DMS79 (cell line): Measurements from ENCODE around the gene RRP12.
"Not testable (repeated sequence)": the region's sequence is repeated elsewhere in the genome, so short reads cannot be mapped to it uniquely, and the experiment has no call there.

Source experiments
- DNase-seq: peaks from one replicate; lab custom pipeline; 2025; lab: John Stamatoyannopoulos, UW

RRP12 gene, protein sequence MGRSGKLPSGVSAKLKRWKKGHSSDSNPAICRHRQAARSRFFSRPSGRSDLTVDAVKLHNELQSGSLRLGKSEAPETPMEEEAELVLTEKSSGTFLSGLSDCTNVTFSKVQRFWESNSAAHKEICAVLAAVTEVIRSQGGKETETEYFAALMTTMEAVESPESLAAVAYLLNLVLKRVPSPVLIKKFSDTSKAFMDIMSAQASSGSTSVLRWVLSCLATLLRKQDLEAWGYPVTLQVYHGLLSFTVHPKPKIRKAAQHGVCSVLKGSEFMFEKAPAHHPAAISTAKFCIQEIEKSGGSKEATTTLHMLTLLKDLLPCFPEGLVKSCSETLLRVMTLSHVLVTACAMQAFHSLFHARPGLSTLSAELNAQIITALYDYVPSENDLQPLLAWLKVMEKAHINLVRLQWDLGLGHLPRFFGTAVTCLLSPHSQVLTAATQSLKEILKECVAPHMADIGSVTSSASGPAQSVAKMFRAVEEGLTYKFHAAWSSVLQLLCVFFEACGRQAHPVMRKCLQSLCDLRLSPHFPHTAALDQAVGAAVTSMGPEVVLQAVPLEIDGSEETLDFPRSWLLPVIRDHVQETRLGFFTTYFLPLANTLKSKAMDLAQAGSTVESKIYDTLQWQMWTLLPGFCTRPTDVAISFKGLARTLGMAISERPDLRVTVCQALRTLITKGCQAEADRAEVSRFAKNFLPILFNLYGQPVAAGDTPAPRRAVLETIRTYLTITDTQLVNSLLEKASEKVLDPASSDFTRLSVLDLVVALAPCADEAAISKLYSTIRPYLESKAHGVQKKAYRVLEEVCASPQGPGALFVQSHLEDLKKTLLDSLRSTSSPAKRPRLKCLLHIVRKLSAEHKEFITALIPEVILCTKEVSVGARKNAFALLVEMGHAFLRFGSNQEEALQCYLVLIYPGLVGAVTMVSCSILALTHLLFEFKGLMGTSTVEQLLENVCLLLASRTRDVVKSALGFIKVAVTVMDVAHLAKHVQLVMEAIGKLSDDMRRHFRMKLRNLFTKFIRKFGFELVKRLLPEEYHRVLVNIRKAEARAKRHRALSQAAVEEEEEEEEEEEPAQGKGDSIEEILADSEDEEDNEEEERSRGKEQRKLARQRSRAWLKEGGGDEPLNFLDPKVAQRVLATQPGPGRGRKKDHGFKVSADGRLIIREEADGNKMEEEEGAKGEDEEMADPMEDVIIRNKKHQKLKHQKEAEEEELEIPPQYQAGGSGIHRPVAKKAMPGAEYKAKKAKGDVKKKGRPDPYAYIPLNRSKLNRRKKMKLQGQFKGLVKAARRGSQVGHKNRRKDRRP (N-terminal part only)

DNA sequence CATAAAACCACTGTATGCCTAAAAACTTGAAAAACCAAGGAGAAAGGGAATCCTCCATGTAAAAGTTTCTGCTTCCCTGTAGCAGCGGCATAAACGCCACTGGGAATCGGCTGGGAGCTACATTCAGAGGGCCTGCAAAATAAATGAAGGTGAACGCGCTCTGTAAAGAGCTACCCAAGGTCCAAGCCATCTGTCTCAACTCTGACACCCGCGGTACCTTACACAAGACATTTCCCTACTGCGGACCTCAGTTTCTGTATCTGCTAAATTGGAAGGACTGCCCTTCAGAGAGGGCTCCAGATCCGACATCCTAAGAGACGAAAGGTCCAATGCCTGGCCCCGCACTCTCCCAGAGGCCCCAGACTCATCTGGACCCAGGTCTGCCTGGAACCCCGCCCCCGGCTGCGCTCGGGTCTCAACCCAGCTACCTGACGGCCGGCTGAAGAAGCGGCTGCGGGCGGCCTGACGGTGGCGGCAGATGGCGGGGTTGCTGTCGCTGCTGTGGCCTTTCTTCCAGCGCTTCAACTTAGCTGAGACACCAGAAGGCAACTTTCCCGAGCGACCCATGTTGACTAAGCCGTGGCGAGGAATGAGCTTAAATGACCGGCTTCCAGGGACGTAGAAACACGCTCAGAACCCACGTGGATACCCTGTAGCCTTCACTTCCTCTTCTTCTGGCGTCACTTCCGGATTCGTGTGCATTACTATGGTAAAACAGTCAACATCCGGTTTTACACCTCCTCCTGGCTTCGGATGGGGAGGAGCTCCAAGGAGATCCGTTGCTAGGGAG, at the start of gene RRP12:
TSS of gene RRP12 (minus strand) at position 676 of the 790 bp plus-strand sequence. CDS start at position 567, 109 bp downstream.
- peak; percentile 90 for DNase-seq

DNA sequence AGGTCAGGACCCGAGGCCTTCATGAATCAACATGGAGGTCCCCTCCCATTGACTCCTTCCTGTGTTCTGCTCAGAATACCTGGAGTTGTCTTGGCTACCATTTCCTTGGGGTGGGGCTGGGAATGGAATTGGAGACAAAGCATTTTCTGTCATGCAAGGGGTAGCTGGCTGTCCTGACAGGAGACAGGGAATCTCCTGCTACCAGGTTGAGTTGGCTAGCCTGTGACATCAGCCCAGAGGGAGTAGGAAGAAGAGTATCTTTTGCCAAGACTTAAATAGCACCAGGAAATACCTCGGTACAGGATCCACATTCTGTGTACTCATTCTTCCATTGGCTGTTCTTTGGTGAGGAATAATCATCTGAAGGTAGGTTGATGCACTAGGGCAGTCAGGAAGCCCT, 49.7 kb upstream of the RRP12 start:
- DNase-seq, result no peak

DNA sequence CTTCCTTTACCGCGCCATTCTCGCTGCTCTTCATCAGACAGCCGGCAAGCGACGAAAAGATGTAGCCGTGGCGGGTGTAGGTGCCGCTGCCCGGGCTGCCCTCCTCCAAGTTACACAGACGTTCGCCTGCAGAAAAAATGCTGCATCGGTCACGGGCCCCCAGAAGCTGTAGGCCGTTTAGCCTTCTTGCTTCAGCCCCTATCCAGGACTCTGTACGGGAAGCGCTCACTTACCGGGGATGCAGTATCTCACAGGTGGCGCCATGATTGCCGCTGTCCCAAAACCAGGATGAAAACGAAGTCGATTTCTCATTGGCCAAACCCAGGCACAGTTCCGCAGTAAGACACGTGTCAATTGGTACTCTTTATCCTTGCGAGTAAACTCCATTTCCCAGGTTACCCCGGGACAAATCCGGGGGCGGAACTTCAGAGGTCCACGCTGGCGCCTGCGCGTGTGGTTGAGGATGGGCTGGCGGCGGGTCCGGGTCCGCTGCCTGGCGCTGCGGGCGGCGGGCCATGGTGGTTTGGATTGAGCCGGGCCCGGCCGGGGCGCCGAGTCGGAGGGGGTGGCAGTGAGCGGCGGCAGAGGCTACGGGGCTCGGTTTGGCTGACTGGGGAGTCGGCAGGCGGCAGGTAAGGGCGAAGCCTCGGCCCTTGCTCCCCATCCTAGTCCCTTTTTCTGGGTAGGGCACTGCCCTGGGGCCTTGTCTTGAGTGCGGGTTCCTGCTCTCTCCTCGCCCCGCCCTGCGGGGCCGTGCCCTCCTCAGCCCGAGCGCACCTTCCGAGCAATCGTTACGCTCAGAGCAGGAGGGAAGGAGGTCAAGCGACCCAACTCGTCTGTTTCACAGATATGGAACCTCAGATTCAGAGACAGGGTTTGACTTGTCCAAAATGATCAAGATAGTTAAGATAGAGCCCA, 44.8 kb upstream of the RRP12 start, which contains the start of the genes EXOSC1 and ZDHHC16:
TSS of gene EXOSC1 (minus strand) at position 285 of the 918 bp plus-strand sequence. CDS start at position 264, 21 bp downstream.
TSS of gene ZDHHC16 (plus strand) at position 454 of the 918 bp plus-strand sequence. CDS start 5,501 bp downstream, outside the sequence.
- DNase-seq, result peak; percentile 77

DNA sequence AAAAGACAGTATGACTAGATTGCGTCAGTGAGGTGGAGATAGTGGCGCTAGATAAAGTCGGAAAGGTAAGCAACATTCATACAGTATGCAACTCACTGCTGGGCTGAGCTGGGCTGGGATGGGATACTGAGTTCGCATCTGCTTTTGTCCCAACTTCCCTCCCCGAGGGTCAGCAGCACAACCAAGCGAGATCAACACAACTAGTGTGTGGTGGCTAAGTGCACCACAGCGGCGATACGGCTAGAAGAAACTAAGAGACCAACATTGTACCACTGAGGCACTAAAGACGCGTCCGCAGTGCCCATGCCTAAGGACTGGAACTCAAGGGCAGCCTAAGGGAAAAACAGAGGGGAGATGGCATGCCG, 44.2 kb upstream of the RRP12 start:
- DNase-seq, result no peak

DNA sequence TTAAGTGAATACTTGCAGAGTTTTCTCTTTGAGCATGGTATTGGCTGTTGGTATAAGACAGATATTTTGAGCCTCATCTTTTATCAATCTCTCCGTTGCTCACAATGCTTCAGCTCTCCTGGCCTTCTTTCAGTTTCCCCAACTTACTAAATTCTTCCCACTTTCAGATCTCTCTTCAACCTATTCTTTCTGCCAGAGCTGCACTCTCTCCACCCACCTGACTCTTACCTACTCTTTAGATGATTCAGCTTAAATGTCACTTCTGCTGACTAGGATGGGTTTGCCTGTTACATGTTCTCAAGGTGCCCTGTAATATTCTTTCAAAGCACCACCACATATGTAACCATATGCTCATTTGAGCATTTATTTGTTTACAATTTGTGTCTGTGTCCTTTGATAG, 43.1 kb upstream of the RRP12 start:
- DNase-seq, result no peak

DNA sequence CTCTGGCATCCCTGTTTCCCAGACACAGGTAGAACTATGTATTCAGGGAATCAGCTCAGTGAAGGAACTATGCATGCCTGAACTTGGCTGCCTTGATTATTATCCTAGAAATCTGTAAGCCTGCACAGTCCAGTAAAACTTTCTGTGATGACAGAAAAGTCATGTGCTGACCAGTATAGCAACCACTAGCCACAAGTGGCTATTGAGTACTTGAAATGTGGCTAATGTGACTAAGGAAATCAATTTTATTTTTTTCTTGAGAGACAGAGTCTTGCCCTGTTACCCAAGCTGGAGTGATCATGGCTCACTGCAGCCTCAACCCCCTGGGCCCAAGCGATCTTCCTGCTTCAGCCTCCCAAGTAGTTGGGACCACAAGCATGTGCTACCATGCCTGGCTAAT, 41.1 kb upstream of the RRP12 start:
- DNase-seq, result no peak

DNA sequence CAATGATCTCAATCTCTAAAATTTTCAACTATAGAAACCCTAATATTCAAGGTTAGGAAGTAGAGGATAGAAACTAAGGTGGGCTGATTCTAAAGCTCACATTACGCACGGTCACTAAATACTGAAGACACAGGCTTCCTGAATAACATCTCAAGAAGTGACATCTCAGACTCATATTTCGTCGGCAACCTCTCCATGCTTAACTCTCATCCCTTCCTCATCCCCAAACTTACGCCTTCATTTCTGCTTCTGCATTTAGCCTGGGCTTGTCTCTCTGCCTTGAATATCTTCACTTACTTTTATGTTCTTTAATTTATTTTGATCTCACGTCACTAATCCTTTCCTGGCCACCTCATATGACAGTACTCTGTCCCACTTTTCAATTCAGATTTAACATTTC, 34.1 kb upstream of the RRP12 start:
- DNase-seq, result no peak

DNA sequence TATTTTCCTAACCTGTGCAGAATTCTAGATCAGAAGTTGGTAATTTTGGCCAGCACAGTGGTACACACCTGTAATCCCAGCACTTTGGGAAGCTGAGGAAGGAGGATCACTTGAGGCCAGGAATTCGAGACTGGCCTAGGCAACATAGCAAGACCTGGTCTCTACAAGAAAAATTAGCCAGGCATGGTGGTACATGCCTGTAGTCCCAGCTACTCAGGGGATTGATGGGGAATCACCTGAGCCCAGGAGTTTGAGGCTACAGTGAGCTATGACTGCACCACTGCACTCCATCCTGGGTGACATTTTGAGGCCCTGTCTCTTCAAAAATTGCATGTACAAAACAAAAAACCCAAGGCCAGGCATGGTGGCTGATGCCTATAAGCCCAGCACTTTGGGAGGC, 33.4 kb upstream of the RRP12 start:
- DNase-seq, result no peak

DNA sequence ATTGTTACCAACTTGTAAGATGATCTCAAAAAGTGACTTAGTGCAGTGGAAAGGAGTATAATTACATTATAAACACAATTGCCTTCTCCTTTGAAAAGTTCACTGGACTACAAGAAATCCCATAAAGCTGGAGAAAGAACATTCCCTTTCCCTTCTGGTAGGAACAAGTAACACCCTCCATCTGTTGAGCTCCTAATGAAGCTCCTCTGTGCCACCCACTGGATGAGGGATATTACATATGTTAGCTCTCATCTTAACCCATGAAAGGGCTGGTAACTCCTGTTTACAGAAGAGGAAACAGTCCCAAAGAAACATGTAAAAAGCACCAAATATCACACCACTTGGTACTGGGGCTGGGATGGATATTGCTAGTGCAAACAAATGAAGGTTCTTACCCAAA, 32.9 kb upstream of the RRP12 start:
- no peak for DNase-seq

DNA sequence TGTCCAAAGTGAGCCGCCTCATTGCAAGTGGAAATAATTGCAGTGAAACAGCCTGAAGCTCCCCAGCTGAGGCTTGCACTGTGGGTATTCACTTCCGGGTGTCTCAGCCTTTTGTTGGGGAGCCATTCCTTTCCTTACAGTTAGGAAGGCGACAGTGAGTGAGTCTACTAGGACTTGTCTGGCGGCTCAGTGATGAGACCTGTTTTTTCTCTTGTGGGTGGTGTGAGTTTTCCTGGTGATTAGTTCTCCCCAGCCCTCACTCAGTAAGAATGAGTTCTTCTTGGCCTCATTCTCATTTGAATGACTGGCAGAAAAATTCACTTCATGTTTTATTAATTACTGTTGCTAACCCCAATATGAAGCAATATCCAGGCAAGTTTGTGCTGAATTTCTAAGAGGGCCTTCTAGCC, 27.4 kb upstream of the RRP12 start:
- no peak for DNase-seq

DNA sequence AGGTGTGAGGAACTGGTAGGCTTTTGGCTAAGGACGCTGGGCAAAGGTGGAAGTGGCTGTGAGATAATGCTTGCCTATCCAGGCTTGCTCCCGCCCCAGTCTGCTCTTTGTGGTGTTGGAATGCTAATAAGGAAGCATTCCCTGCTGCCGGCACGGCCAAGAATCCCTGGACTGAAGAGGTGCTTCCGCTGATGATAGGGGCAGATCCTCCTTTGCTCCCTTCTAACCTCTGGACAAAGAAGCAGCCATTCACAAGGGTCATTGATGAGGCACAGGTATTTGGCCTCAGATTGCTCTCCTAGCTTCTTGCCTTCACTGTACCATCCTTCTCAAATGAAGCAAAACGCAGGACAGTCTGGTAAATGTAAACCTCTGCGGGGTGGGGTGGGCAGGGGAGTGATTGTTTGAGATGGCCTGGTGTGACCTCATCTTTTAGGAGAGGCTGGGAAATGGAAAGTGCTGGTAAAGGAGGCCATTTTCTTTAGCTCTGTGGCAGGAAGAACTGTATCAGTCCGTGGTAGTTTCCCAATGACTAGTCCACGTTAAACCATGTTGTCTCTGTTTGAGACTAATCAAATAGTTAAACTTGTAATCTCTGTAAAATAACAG, 26.5 kb upstream of the RRP12 start:
- no peak for DNase-seq

DNA sequence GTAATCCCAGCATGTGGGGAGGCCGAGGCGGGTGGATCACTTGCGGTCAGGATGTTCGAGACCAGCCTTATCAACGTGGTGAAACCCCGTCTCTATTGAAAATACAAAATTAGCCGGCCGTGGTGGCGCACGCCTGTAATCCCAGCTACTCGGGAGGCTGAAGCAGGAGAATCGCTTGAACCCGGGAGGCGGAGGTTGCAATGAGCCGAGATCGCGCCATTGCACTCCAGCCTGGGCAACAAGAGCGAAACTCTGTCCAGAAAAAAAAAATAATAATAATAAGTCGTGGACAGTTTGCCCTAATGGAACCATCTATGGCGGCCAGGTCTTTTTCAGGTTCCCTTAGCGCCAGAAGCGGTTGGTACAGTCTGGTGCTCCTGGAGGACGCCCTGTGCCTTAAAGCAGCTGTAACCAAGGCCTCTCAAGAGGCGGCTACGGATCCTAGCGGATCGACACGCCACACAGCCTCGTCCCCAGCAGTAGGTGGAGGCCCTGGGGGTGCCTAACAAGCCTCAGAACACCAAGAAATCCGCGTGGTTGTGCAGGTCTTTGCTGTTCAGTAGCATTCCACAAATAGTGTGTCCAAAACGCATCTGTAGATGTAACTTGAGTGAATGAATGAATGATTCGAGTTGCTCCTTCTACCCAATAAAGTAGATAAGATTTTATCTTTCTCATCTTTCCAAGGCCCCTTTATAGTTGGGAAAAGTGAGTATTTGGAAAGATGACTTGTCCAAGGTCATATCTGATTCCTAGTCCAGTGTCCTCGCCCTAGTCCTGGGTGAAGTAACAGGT, 25.8 kb upstream of the RRP12 start:
- DNase-seq, result peak; percentile 5

DNA sequence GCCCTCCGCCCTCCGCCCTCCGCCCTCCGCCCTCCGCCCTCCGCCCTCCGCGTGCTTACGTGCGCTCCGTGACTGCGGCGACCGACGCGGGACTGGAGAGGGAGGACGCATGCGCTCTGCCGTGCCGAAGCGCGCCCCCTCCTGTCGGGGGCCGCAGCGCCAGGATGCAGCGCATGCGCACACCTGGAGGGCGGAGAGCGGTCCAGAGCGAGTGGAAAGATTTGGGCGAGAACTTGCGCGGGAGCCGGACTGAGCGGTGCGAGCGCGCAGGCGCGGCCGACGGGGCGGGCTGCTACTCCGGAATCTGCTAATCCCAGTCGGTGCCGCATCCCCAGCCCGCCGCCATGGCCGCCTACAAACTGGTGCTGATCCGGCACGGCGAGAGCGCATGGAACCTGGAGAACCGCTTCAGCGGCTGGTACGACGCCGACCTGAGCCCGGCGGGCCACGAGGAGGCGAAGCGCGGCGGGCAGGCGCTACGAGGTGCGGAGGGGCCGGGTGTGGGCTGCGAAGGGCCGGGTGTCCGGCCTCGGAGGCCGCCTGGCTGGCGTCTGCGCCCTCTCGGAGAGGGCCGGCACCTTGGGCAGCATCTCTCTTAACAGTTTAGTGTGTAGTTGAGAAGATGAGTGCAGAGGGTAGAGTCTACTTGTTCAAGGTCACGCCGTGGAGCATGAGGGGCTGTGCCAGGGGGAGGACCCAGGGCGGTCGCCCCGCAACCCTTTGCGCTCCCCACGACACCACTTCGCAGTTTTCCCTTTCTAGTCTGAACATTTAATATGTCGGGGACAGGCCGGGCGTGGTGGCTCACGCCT, 25.0 kb upstream of the RRP12 start, which contains the start of gene PGAM1:
TSS of gene PGAM1 (plus strand) at position 228 of the 812 bp plus-strand sequence. CDS start at position 345, 117 bp downstream.
- peak; percentile 58 for DNase-seq

DNA sequence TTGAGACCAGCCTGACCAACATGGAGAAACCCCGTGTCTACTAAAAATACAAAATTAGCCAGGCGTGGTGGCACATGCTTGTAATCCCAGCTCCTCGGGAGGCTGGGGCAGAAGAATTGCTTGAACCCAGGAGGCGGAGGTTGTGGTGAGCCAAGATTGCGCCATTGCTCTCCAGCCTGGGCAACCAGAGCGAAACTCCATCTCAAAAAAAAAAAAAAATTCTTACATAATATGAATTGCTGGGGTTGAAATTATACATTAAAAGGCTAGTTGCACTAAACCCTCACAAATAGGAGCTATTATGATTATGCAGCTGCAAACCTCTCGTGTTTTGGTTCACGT, 22.6 kb upstream of the RRP12 start:
- DNase-seq, result not testable (repeated sequence)

DNA sequence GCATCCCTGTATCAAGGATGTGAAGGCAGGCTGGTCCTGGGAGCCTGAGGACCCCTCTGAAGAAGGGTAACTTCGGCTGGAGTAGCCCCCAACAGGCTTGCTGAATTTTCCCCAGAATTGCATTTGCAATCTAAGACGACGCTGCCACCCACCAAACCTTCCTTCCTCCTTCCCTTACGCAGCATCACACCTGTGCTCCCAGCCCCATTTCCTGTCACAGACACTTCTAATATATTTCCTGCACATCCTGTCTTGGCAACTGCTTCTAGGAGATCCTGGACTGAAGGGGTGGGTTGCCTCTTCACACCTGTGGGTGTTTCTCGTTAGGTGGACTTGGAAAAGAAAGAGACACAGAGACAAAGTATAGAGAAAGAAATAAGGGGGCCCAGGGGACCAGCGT, 15.4 kb upstream of the RRP12 start:
- DNase-seq, result no peak

DNA sequence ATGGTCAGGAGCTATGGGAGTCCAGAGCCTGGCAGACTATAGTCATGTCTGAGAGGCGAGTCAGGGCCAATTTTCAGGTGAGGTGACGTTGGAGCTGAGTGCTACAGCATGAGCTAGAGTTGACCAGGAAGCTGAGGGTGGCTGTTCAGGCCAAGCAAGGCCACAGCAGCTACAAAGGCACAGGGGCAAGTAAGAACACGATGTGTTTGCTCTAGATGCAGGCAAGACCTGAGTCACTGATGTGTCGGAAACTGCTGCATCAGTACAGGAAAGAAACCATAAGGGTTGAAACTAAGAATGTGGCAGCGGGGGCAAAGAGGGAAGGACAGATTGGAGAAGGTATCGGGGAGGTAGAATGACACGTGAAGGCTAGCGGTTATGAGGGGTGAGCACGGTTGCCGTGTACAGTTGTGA, 11.8 kb upstream of the RRP12 start:
- DNase-seq, result no peak

DNA sequence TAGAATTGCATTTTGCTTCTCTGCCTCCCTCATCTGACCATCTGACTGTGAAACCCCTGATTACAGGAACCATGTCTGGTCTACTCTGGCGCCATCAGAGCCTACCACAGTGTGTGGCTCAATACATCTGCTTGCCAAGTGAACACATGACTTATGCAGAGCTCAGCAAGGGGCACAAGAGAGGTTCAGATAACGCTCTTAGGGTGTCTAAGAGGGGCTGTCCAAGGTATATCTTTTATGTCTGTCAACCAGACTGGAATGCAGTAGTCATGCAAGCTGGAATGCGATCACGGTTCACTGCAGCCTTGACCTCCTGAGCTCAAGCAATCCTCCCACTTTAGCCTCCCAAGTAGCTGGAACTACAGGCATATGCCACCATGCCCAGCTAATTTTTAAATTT, 10.3 kb upstream of the RRP12 start:
- DNase-seq, result no peak

DNA sequence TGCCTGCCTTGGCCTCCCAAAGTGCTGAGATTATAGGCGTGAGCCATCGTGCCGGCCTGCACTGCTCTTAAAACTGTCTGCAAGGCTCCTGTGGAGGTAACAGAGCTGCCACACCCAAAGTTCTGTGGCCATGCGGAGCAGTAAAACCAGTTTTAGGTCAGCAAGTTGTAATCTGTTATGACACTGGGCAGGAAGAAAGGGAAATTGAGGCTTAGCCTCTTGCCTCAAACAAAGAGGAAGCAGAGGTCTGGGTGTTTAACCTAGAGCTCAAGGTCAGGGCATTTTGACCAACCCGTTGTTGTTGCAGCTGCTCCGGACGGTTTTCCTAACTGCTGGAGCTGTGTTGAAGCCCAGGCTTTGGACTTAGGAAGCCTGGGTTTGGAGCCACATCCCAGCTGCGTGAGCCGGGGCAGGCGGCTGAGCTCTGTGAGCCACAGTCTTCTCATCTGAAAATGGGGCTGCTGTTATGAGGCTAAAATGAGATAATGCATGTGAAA, 7.4 kb upstream of the RRP12 start:
- DNase-seq, result no peak
